ENCODE results near the gene AFF4. TPM values are rescaled to one million over a fixed set of nuclear protein-coding genes. Genes with fewer than 3 reads are reported as not detected.

Gene AFF4
- total and polyA plus RNA-seq, 2 experiments from 2014 or later: 31.3 to 46.3 TPM

DNA sequence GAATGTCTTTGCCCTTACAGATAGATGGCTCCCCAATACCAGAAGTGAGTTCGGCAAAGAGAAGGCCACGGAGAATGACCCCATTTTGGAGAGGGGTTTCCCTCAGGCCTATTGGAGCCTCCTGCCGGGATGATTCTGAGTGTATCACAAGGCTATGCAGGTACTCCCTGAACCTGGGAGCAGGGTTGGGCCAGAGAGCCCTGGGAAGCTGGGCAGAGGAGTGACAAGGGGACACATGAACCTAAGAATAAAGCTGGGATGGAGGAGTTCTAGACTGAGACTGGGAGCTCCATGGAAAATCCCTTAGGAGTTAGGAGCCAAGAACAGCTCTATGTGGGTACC is 89.5 kb downstream of the AFF4 start:
- no peak for TF ChIP-seq EZH2 (IDR thresholded peaks at IDR 0.05; ENCODE audit: low read depth, unreplicated experiment)
- no peak for TF ChIP-seq ZNF331 (CRISPR knock-in tag; IDR thresholded peaks at IDR 0.05; ENCODE audit: low read depth)
- TF ChIP-seq, protein P1, sequence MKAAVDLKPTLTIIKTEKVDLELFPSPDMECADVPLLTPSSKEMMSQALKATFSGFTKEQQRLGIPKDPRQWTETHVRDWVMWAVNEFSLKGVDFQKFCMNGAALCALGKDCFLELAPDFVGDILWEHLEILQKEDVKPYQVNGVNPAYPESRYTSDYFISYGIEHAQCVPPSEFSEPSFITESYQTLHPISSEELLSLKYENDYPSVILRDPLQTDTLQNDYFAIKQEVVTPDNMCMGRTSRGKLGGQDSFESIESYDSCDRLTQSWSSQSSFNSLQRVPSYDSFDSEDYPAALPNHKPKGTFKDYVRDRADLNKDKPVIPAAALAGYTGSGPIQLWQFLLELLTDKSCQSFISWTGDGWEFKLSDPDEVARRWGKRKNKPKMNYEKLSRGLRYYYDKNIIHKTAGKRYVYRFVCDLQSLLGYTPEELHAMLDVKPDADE (IDR thresholded peaks at IDR 0.05): no peak
- no peak for TF ChIP-seq POLR2AphosphoS5 (IDR thresholded peaks at IDR 0.05; ENCODE audit: low read depth)
- TF ChIP-seq, protein P2, sequence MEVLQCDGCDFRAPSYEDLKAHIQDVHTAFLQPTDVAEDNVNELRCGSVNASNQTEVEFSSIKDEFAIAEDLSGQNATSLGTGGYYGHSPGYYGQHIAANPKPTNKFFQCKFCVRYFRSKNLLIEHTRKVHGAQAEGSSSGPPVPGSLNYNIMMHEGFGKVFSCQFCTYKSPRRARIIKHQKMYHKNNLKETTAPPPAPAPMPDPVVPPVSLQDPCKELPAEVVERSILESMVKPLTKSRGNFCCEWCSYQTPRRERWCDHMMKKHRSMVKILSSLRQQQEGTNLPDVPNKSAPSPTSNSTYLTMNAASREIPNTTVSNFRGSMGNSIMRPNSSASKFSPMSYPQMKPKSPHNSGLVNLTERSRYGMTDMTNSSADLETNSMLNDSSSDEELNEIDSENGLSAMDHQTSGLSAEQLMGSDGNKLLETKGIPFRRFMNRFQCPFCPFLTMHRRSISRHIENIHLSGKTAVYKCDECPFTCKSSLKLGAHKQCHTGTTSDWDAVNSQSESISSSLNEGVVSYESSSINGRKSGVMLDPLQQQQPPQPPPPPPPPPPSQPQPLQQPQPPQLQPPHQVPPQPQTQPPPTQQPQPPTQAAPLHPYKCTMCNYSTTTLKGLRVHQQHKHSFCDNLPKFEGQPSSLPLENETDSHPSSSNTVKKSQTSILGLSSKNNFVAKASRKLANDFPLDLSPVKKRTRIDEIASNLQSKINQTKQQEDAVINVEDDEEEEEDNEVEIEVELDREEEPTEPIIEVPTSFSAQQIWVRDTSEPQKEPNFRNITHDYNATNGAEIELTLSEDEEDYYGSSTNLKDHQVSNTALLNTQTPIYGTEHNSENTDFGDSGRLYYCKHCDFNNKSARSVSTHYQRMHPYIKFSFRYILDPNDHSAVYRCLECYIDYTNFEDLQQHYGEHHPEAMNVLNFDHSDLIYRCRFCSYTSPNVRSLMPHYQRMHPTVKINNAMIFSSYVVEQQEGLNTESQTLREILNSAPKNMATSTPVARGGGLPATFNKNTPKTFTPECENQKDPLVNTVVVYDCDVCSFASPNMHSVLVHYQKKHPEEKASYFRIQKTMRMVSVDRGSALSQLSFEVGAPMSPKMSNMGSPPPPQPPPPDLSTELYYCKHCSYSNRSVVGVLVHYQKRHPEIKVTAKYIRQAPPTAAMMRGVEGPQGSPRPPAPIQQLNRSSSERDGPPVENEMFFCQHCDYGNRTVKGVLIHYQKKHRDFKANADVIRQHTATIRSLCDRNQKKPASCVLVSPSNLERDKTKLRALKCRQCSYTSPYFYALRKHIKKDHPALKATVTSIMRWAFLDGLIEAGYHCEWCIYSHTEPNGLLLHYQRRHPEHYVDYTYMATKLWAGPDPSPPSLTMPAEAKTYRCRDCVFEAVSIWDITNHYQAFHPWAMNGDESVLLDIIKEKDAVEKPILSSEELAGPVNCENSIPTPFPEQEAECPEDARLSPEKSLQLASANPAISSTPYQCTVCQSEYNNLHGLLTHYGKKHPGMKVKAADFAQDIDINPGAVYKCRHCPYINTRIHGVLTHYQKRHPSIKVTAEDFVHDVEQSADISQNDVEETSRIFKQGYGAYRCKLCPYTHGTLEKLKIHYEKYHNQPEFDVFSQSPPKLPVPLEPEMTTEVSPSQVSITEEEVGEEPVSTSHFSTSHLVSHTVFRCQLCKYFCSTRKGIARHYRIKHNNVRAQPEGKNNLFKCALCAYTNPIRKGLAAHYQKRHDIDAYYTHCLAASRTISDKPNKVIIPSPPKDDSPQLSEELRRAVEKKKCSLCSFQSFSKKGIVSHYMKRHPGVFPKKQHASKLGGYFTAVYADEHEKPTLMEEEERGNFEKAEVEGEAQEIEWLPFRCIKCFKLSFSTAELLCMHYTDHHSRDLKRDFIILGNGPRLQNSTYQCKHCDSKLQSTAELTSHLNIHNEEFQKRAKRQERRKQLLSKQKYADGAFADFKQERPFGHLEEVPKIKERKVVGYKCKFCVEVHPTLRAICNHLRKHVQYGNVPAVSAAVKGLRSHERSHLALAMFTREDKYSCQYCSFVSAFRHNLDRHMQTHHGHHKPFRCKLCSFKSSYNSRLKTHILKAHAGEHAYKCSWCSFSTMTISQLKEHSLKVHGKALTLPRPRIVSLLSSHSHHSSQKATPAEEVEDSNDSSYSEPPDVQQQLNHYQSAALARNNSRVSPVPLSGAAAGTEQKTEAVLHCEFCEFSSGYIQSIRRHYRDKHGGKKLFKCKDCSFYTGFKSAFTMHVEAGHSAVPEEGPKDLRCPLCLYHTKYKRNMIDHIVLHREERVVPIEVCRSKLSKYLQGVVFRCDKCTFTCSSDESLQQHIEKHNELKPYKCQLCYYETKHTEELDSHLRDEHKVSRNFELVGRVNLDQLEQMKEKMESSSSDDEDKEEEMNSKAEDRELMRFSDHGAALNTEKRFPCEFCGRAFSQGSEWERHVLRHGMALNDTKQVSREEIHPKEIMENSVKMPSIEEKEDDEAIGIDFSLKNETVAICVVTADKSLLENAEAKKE (CRISPR knock-in tag; IDR thresholded peaks at IDR 0.05): no peak
- TF ChIP-seq EZH2phosphoT487 (IDR thresholded peaks at IDR 0.05; ENCODE audit: unreplicated experiment): no peak
- TF ChIP-seq NANOG (IDR thresholded peaks at IDR 0.05; ENCODE audit: borderline replicate concordance): no peak
- TF ChIP-seq, protein P3, sequence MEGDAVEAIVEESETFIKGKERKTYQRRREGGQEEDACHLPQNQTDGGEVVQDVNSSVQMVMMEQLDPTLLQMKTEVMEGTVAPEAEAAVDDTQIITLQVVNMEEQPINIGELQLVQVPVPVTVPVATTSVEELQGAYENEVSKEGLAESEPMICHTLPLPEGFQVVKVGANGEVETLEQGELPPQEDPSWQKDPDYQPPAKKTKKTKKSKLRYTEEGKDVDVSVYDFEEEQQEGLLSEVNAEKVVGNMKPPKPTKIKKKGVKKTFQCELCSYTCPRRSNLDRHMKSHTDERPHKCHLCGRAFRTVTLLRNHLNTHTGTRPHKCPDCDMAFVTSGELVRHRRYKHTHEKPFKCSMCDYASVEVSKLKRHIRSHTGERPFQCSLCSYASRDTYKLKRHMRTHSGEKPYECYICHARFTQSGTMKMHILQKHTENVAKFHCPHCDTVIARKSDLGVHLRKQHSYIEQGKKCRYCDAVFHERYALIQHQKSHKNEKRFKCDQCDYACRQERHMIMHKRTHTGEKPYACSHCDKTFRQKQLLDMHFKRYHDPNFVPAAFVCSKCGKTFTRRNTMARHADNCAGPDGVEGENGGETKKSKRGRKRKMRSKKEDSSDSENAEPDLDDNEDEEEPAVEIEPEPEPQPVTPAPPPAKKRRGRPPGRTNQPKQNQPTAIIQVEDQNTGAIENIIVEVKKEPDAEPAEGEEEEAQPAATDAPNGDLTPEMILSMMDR (conservative IDR thresholded peaks at IDR 0.05; ENCODE audit: low read depth in 2 of 2): no peak
- TF ChIP-seq, protein P4, sequence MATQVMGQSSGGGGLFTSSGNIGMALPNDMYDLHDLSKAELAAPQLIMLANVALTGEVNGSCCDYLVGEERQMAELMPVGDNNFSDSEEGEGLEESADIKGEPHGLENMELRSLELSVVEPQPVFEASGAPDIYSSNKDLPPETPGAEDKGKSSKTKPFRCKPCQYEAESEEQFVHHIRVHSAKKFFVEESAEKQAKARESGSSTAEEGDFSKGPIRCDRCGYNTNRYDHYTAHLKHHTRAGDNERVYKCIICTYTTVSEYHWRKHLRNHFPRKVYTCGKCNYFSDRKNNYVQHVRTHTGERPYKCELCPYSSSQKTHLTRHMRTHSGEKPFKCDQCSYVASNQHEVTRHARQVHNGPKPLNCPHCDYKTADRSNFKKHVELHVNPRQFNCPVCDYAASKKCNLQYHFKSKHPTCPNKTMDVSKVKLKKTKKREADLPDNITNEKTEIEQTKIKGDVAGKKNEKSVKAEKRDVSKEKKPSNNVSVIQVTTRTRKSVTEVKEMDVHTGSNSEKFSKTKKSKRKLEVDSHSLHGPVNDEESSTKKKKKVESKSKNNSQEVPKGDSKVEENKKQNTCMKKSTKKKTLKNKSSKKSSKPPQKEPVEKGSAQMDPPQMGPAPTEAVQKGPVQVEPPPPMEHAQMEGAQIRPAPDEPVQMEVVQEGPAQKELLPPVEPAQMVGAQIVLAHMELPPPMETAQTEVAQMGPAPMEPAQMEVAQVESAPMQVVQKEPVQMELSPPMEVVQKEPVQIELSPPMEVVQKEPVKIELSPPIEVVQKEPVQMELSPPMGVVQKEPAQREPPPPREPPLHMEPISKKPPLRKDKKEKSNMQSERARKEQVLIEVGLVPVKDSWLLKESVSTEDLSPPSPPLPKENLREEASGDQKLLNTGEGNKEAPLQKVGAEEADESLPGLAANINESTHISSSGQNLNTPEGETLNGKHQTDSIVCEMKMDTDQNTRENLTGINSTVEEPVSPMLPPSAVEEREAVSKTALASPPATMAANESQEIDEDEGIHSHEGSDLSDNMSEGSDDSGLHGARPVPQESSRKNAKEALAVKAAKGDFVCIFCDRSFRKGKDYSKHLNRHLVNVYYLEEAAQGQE (IDR thresholded peaks at IDR 0.05; ENCODE audit: unreplicated experiment): no peak
- TF ChIP-seq ZNF114 (CRISPR knock-in tag; IDR thresholded peaks at IDR 0.05): no peak
- TF ChIP-seq STAT1 (IDR thresholded peaks at IDR 0.05; ENCODE audit: unreplicated experiment): no peak
- TF ChIP-seq JUNB (IDR thresholded peaks at IDR 0.05; ENCODE audit: unreplicated experiment): no peak
- TF ChIP-seq CREB1 (CRISPR knock-in tag; IDR thresholded peaks at IDR 0.05; ENCODE audit: low read depth): no peak
- no peak for ATAC-seq
- H3F3A ChIP-seq (replicated peaks; ENCODE audit: low read depth): peaks cover 2% of the 10 kb centered on the region; the same call in 1 of the 2 replicates
- no peaks in the 10 kb centered on the region; the same call in 1 of the 2 replicates for H4K20me1 ChIP-seq (replicated peaks; ENCODE audit: insufficient read depth)
- H2AFZ ChIP-seq: no peak overlapping the region
- no peaks in the 10 kb centered on the region for H3K9me2 ChIP-seq (ENCODE audit: insufficient read depth)
- no peak for DNase-seq (ENCODE audit: low spot score)
- no peaks in the 10 kb centered on the region for H3K9me3 Mint-ChIP-seq
- H3K4me1 Mint-ChIP-seq: no peaks in the 10 kb centered on the region
- no peak overlapping the region for H3K4me3 ChIP-seq
- no peaks in the 10 kb centered on the region for H3K79me2 ChIP-seq (replicated peaks; ENCODE audit: insufficient read depth)
- no peak overlapping the region for H3K4me3 Mint-ChIP-seq
- no peaks in the 10 kb centered on the region for H3K27me3 ChIP-seq (ENCODE audit: insufficient read depth)
- H3K27ac ChIP-seq (ENCODE audit: low read depth): no peak overlapping the region
- H3K4me1 ChIP-seq (ENCODE audit: insufficient read depth): no peaks in the 10 kb centered on the region
- H3K27ac Mint-ChIP-seq: no peak overlapping the region
- no peak overlapping the region for H3K4me2 ChIP-seq
- peaks cover under 1% of the 10 kb centered on the region; the same call in 1 of the 2 replicates for H3K36me3 ChIP-seq (ENCODE audit: insufficient read depth)
- H3K36me3 Mint-ChIP-seq (ENCODE audit: low read depth): peaks cover 21% of the 10 kb centered on the region
- H3K27me3 Mint-ChIP-seq (ENCODE audit: insufficient read depth, low read depth, poor library complexity): peaks cover 6% of the 10 kb centered on the region

Measured in GM23338 (cell line).